K562 (cell line): Measurements from ENCODE around the gene ATP7B. TPM values are rescaled to one million over a fixed set of nuclear protein-coding genes. Genes with fewer than 3 reads are reported as not detected.
A peak's percentile ranks its signal among the peaks of the same experiment; 100 is the strongest.

Experiments
- DMBX1 ChIP-seq: fragments of 250-450 bp; sonication (Bioruptor Pico); IDR thresholded peaks from 2 replicates; pipeline ENCODE4 v1.8.0; 2022; ENCODE audit warnings: inconsistent platforms, mild to moderate bottlenecking, moderate library complexity, borderline replicate concordance
- E2F6 ChIP-seq, 2 experiments: IDR thresholded peaks; 2 replicates each; pipeline ENCODE4 v1.6.1; 2011; ENCODE audit warnings: borderline replicate concordance in 1 of 2, control low read depth in 1 of 2, low read depth in 1 of 2, low read length in 1 of 2, mild to moderate bottlenecking in 1 of 2, mixed read lengths in 1 of 2, moderate library complexity in 1 of 2; ENCODE audit not compliant: insufficient read depth in 1 of 2, insufficient read length in 1 of 2, poor library complexity in 1 of 2, severe bottlenecking in 1 of 2; ENCODE audit errors: extremely low read depth in 1 of 2
- ETV6 ChIP-seq, 3 experiments: fragments of 150-350 bp in 1 of 3; sonication (generic) in 1 of 3; formaldehyde crosslinking in 1 of 3; IDR thresholded peaks; 2 replicates each; pipeline versions ENCODE4 v1.6.1 to v1.8.0; 2014 to 2022; ENCODE audit warnings: borderline replicate concordance in 2 of 3, low read depth in 2 of 3, antibody characterized with exemption in 1 of 3, low read length in 1 of 3, mild to moderate bottlenecking in 1 of 3, missing genetic modification reagents in 1 of 3
- KDM1A ChIP-seq, 2 experiments: fragments of 450-650 bp; IDR thresholded peaks; 2 replicates each; pipeline ENCODE4 v1.6.1; 2016; ENCODE audit warnings: mild to moderate bottlenecking in 2 of 2
- XRCC5 ChIP-seq: fragments of 200-400 bp; formaldehyde crosslinking; IDR thresholded peaks from 2 replicates; pipeline ENCODE4 v1.6.1; 2017; ENCODE audit warnings: low read depth, mild to moderate bottlenecking, low read length
- polyA plus RNA-seq, 8 experiments: library from polyadenylated mRNA; depleted of rRNA in 4 of 8; stranded (reverse) in 5 of 8; unstranded in 3 of 8; fragments of >200 nt; fragmentation: Nextera tagmentation in 2 of 8; fragmentation: Illumina TruSeq in 1 of 8; extraction: Ambion mirVana in 2 of 8; extraction: Trizol in 1 of 8; gene quantifications; 2 replicates each; pipeline versions ENCODE4 v1.2.1 to v1.2.3, GENCODE V29; 2011 to 2014; ENCODE audit warnings: inconsistent platforms in 1 of 8, missing spikeins in 1 of 8
- total RNA-seq, 7 experiments: library from RNA; depleted of rRNA in 6 of 7; stranded (reverse); fragments of >200 nt in 6 of 7; fragmentation: Illumina TruSeq in 2 of 7; extraction: Trizol in 2 of 7; gene quantifications; 2 replicates each; pipeline versions ENCODE4 v1.2.1 to v1.2.3, GENCODE V29; 2011 to 2021; ENCODE audit warnings: low replicate concordance in 1 of 7
- TF ChIP-seq, protein P1 (sequence below): fragments of 450-650 bp; IDR thresholded peaks from 2 replicates; pipeline ENCODE4 v1.6.1; 2016; ENCODE audit warnings: antibody characterized with exemption
- TF ChIP-seq, protein P2 (sequence below): fragments of 200-800 bp; sonication (Bioruptor generic); IDR thresholded peaks from 2 replicates; pipeline ENCODE4 v1.6.1; 2017; ENCODE audit warnings: missing genetic modification characterization, missing compliant biosample characterization
- TF ChIP-seq, protein P3 (sequence below): fragments of 450-650 bp; IDR thresholded peaks from 2 replicates; pipeline ENCODE4 v1.6.1; 2016; ENCODE audit warnings: mild to moderate bottlenecking, moderate library complexity

ATP7B gene
- total and polyA plus RNA-seq, 9 of the 15 experiments (the other 6 are each of a cell fraction or from before 2014, with no cell fraction given): 1.1 to 20.4 (median 8.5) TPM

GRCh38 chr13:51921790-51922740 is 89.2 kb downstream of the ATP7B start (continued):
- TF ChIP-seq, protein P1, sequence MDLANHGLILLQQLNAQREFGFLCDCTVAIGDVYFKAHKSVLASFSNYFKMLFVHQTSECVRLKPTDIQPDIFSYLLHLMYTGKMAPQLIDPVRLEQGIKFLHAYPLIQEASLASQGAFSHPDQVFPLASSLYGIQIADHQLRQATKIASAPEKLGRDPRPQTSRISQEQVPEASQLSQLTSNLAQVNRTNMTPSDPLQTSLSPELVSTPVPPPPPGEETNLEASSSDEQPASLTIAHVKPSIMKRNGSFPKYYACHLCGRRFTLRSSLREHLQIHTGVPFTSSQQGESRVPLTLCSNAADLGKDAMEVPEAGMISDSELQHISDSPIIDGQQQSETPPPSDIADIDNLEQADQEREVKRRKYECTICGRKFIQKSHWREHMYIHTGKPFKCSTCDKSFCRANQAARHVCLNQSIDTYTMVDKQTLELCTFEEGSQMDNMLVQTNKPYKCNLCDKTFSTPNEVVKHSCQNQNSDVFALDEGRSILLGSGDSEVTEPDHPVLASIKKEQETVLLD: peak; percentile 56; the same call in 1 of the 2 replicates
- TF ChIP-seq ETV6 (IDR thresholded peaks at IDR 0.05; ENCODE audit: borderline replicate concordance in 1 of 2, low read depth in 2 of 2, low read length in 1 of 2) (peak in 1 of 2 experiments; percentile 50; a peak in 1 of 4 replicates), ETV6 (CRISPR knock-in tag; IDR thresholded peaks at IDR 0.05; ENCODE audit: borderline replicate concordance) (no peak), KDM1A (IDR thresholded peaks at IDR 0.05) (peak; percentile 88 to 90), DMBX1 (no peak), E2F6 (IDR thresholded peaks at IDR 0.05; ENCODE audit: borderline replicate concordance in 1 of 2, extremely low read depth in 1 of 2, insufficient read depth in 1 of 2, insufficient read length in 1 of 2, low read depth in 1 of 2, low read length in 1 of 2, poor library complexity in 1 of 2, severe bottlenecking in 1 of 2) (peak in 1 of 2 experiments; percentile 17), XRCC5 (0 out of 2 replicates have a peak, but pooled peaks have one; percentile 29)
- TF ChIP-seq, protein P2, sequence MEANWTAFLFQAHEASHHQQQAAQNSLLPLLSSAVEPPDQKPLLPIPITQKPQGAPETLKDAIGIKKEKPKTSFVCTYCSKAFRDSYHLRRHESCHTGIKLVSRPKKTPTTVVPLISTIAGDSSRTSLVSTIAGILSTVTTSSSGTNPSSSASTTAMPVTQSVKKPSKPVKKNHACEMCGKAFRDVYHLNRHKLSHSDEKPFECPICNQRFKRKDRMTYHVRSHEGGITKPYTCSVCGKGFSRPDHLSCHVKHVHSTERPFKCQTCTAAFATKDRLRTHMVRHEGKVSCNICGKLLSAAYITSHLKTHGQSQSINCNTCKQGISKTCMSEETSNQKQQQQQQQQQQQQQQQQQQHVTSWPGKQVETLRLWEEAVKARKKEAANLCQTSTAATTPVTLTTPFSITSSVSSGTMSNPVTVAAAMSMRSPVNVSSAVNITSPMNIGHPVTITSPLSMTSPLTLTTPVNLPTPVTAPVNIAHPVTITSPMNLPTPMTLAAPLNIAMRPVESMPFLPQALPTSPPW (CRISPR knock-in tag): peak; percentile 70
- TF ChIP-seq, protein P3, sequence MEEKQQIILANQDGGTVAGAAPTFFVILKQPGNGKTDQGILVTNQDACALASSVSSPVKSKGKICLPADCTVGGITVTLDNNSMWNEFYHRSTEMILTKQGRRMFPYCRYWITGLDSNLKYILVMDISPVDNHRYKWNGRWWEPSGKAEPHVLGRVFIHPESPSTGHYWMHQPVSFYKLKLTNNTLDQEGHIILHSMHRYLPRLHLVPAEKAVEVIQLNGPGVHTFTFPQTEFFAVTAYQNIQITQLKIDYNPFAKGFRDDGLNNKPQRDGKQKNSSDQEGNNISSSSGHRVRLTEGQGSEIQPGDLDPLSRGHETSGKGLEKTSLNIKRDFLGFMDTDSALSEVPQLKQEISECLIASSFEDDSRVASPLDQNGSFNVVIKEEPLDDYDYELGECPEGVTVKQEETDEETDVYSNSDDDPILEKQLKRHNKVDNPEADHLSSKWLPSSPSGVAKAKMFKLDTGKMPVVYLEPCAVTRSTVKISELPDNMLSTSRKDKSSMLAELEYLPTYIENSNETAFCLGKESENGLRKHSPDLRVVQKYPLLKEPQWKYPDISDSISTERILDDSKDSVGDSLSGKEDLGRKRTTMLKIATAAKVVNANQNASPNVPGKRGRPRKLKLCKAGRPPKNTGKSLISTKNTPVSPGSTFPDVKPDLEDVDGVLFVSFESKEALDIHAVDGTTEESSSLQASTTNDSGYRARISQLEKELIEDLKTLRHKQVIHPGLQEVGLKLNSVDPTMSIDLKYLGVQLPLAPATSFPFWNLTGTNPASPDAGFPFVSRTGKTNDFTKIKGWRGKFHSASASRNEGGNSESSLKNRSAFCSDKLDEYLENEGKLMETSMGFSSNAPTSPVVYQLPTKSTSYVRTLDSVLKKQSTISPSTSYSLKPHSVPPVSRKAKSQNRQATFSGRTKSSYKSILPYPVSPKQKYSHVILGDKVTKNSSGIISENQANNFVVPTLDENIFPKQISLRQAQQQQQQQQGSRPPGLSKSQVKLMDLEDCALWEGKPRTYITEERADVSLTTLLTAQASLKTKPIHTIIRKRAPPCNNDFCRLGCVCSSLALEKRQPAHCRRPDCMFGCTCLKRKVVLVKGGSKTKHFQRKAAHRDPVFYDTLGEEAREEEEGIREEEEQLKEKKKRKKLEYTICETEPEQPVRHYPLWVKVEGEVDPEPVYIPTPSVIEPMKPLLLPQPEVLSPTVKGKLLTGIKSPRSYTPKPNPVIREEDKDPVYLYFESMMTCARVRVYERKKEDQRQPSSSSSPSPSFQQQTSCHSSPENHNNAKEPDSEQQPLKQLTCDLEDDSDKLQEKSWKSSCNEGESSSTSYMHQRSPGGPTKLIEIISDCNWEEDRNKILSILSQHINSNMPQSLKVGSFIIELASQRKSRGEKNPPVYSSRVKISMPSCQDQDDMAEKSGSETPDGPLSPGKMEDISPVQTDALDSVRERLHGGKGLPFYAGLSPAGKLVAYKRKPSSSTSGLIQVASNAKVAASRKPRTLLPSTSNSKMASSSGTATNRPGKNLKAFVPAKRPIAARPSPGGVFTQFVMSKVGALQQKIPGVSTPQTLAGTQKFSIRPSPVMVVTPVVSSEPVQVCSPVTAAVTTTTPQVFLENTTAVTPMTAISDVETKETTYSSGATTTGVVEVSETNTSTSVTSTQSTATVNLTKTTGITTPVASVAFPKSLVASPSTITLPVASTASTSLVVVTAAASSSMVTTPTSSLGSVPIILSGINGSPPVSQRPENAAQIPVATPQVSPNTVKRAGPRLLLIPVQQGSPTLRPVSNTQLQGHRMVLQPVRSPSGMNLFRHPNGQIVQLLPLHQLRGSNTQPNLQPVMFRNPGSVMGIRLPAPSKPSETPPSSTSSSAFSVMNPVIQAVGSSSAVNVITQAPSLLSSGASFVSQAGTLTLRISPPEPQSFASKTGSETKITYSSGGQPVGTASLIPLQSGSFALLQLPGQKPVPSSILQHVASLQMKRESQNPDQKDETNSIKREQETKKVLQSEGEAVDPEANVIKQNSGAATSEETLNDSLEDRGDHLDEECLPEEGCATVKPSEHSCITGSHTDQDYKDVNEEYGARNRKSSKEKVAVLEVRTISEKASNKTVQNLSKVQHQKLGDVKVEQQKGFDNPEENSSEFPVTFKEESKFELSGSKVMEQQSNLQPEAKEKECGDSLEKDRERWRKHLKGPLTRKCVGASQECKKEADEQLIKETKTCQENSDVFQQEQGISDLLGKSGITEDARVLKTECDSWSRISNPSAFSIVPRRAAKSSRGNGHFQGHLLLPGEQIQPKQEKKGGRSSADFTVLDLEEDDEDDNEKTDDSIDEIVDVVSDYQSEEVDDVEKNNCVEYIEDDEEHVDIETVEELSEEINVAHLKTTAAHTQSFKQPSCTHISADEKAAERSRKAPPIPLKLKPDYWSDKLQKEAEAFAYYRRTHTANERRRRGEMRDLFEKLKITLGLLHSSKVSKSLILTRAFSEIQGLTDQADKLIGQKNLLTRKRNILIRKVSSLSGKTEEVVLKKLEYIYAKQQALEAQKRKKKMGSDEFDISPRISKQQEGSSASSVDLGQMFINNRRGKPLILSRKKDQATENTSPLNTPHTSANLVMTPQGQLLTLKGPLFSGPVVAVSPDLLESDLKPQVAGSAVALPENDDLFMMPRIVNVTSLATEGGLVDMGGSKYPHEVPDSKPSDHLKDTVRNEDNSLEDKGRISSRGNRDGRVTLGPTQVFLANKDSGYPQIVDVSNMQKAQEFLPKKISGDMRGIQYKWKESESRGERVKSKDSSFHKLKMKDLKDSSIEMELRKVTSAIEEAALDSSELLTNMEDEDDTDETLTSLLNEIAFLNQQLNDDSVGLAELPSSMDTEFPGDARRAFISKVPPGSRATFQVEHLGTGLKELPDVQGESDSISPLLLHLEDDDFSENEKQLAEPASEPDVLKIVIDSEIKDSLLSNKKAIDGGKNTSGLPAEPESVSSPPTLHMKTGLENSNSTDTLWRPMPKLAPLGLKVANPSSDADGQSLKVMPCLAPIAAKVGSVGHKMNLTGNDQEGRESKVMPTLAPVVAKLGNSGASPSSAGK: peak; percentile 74
